ENCODE measurements around the gene CRIP1. TPM values are rescaled to one million over a fixed set of nuclear protein-coding genes. Genes with fewer than 3 reads are reported as not detected.
A peak's percentile ranks its signal among the peaks of the same experiment; 100 is the strongest.

Gene CRIP1
- total RNA-seq, 4 donors from 2014 or later = 26.4 to 77.8 (median 33.5) TPM

DNA sequence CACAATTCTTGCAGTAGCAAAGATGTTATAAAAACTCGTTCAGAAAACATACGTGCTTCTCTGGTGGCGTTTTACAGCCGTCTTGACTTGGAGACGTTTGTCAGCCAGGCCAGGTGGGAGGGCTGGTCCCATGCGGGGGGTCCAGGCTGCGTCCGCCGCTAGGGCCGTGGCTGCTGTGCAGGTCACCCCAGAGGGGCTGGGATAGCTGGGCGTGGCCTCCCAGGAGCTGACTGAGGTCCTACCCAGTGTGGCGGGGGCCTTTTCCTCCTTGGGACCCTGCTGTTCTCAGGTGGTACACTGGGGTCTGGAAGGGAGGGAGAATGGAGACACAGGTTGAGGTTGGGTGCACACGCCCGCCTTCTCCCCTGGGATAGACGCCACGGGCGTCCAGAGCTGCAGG is 41.8 kb upstream of the CRIP1 start:
- no peak for DNase-seq (ENCODE audit: low spot score in 2 of 2)
- Histone ChIP-seq H3K4me3 (no peak overlapping the region), H3K36me3 (peaks cover 0 to 57% (median 0%) of the 10 kb centered on the region in 3 donors), H3K27ac (no peak overlapping the region), H3K9me3 (no peaks in the 10 kb centered on the region), H3K27me3 (no peaks in the 10 kb centered on the region), H3K4me1 (peaks cover 0 to 17% (median 5%) of the 10 kb centered on the region in 4 donors)
- WGBS, 2 donors = 82 to 86% methylated on average over 17 of the region's 17 CpGs
- TF ChIP-seq EP300 (IDR thresholded peaks at IDR 0.05) (no peak), CTCF (IDR thresholded peaks at IDR 0.05) (no peak), POLR2A (IDR thresholded peaks at IDR 0.05) (no peak)

DNA sequence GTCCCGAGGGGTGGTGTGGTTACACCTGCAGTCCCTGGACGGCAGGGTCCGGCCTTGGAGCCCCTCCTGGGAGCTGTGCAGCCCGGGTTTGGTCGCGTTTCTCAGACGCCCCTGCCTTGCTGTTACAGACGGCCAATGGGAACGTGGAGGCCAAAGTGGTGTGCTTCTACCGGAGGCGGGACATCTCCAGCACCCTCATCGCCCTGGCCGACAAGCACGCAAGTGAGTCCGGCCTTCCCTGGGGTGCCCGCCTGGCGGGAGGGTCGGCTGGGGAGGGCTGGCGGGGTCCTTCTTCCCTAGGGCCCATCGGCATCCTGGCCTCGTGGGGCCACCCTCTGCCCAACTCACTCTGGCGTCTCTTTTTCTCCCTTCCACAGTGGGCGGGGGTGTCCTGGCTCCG is 41.4 kb upstream of the CRIP1 start:
- Histone ChIP-seq H3K9me3 (no peaks in the 10 kb centered on the region), H3K27ac (no peak overlapping the region), H3K4me3 (no peak overlapping the region), H3K27me3 (no peaks in the 10 kb centered on the region), H3K4me1 (peaks cover 0 to 17% (median 5%) of the 10 kb centered on the region in 4 donors), H3K36me3 (peaks cover 0 to 57% (median 0%) of the 10 kb centered on the region in 3 donors)
- WGBS, 2 donors = 81 to 85% methylated on average over 15 to 21 of the region's 24 CpGs
- no peak for TF ChIP-seq EP300 (IDR thresholded peaks at IDR 0.05)
- TF ChIP-seq POLR2A (IDR thresholded peaks at IDR 0.05) = no peak
- no peak for TF ChIP-seq CTCF (IDR thresholded peaks at IDR 0.05)
- no peak for DNase-seq (ENCODE audit: low spot score in 2 of 2)

DNA sequence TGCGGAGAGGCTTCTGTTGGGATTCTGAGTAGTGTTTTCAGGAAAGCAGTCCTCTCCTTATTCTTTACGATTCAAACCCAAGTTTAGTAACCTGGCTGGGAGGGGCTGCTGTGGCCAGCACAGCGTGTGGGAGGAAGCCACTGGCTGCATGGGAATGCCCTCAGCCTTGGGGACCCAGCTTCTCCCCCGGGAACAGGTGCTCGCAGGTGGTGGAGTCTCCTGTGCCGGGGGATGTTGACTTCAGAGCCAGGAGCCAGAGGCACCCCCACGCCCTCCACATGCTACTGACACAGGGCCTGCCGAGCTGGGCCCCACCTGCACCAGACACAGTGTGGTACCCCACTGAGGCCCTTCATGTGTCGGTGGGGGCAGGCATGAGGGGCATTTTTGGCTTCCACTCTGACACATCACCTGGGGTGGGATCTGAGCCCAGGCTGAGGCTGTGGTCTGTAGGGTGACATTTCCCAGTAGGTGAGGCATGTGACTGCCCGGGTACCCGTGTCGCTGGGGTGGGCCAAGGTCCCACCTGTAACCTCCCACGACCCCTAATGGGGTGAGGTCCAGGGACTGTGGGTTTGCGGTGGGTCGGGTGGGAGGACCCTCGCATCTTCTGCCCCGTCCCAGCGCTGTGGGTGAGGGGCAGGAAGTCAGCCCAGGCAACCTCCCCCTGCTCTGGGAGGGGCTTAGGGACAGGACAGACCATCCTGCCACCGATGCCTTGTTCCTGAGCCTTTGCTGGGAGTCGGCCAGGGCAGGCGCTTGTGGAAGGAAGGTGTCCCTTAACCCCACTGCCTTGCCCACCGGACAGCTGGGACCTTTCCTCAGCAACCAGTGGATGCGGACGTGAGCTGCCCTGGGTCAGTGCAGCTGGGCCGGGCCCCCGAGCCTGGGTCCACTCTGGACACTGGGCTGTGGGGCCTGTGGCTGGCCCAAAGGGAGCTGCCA is 40.5 kb upstream of the CRIP1 start:
- H3K36me3 ChIP-seq = peaks cover 0 to 57% (median 0%) of the 10 kb centered on the region in 3 donors
- DNase-seq (ENCODE audit: low spot score in 2 of 2) = no peak
- H3K9me3 ChIP-seq = no peaks in the 10 kb centered on the region
- H3K27me3 ChIP-seq = no peaks in the 10 kb centered on the region
- no peak for TF ChIP-seq EP300 (IDR thresholded peaks at IDR 0.05)
- H3K27ac ChIP-seq = no peak overlapping the region
- no peak overlapping the region for H3K4me3 ChIP-seq
- WGBS, 2 donors = 87 to 88% methylated on average over 10 to 24 of the region's 26 CpGs
- peaks cover 0 to 17% (median 5%) of the 10 kb centered on the region in 4 donors for H3K4me1 ChIP-seq

DNA sequence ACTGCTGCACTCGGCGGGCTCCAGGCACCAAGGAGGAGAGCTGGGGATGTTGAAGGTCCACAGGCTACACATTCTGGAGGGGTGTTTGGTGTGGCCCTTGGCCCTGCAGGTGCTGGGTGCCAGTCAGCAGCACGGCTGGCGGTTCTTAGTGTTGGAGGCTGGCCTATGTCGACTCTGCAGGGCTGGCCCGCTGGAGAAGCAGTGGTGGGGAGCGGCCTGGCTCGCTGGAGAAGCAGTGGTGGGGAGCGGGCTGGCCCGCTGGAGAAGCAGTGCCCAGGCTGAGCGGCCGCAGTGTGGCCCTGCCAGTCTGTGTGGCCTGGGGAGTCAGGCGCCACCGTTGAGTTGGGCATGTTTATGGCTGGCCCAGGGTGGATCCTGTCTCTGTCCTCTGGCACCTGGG is 39.7 kb upstream of the CRIP1 start:
- Histone ChIP-seq H3K4me1 (peaks cover 0 to 17% (median 5%) of the 10 kb centered on the region in 4 donors), H3K9me3 (no peaks in the 10 kb centered on the region), H3K27ac (no peak overlapping the region), H3K36me3 (peaks cover 0 to 61% (median 0%) of the 10 kb centered on the region in 3 donors), H3K27me3 (no peaks in the 10 kb centered on the region), H3K4me3 (no peak overlapping the region)
- no peak for TF ChIP-seq EP300 (IDR thresholded peaks at IDR 0.05)
- TF ChIP-seq CTCF (IDR thresholded peaks at IDR 0.05) = no peak
- no peak for TF ChIP-seq POLR2A (IDR thresholded peaks at IDR 0.05)
- WGBS, 2 donors = 74% methylated on average over 12 of the region's 14 CpGs
- DNase-seq (ENCODE audit: low spot score in 2 of 2) = no peak

GRCh38 chr14:105447651-105448640 is 38.7 kb upstream of the CRIP1 start:
- TF ChIP-seq POLR2A (IDR thresholded peaks at IDR 0.05) (no peak), EP300 (IDR thresholded peaks at IDR 0.05) (no peak), CTCF (IDR thresholded peaks at IDR 0.05) (no peak)
- Histone ChIP-seq H3K4me3 (no peak overlapping the region), H3K4me1 (peaks cover 0 to 17% (median 5%) of the 10 kb centered on the region in 4 donors), H3K36me3 (peaks cover 0 to 61% (median 0%) of the 10 kb centered on the region in 3 donors), H3K9me3 (no peaks in the 10 kb centered on the region), H3K27ac (peak overlapping the region in 3 of 4 donors; percentile 10 to 78 (median 71)), H3K27me3 (no peaks in the 10 kb centered on the region)
- no peak for DNase-seq (ENCODE audit: low spot score in 2 of 2)
- WGBS, 2 donors = 74 to 76% methylated on average over 20 to 27 of the region's 31 CpGs

Data from tibial nerve (tissue), 4 donors.